Subcutaneous abdominal adipose tissue (tissue), 5 donors: ENCODE data around the gene TLCD3B.

Source experiments
- H3K27ac ChIP-seq: one replicate; pipeline ENCODE4 v1.7.0; 2013; ENCODE audit warnings: low read depth, mild to moderate bottlenecking, inconsistent platforms, low read length, moderate library complexity
- H3K27me3 ChIP-seq, 5 donors: one replicate each; pipeline ENCODE4 v1.7.0; 2013; ENCODE audit warnings: low read length in 5 of 5, inconsistent platforms in 1 of 5; ENCODE audit not compliant: control insufficient read depth in 5 of 5, insufficient read depth in 4 of 5
- H3K36me3 ChIP-seq, 5 donors: one replicate each; pipeline ENCODE4 v1.7.0; 2013; ENCODE audit warnings: low read length in 5 of 5; ENCODE audit not compliant: control insufficient read depth in 5 of 5, insufficient read depth in 5 of 5
- H3K4me1 ChIP-seq, 5 donors: one replicate each; pipeline ENCODE4 v1.7.0; 2013; ENCODE audit warnings: low read length in 5 of 5, mild to moderate bottlenecking in 3 of 5, moderate library complexity in 1 of 5; ENCODE audit not compliant: control insufficient read depth in 5 of 5, insufficient read depth in 5 of 5
- H3K4me3 ChIP-seq, 5 donors: one replicate each; pipeline ENCODE4 v1.7.0; 2013; ENCODE audit warnings: low read length in 5 of 5, low read depth in 1 of 5
- H3K9ac ChIP-seq, 5 donors: one replicate each; pipeline ENCODE4 v1.7.0; 2013; ENCODE audit warnings: low read length in 5 of 5, mild to moderate bottlenecking in 4 of 5, moderate library complexity in 3 of 5
- H3K9me3 ChIP-seq, 5 donors: one replicate each; pipeline ENCODE4 v1.7.0; 2013; ENCODE audit warnings: low read length in 5 of 5; ENCODE audit not compliant: control insufficient read depth in 5 of 5
- donor health status: healthy.
- donor health status: healthy.
- donor health status: healthy.
- donor health status: healthy.
- donor health status: healthy.

Gene TLCD3B

GRCh38 chr16:30006659-30007377, 24.3 kb downstream of the TLCD3B start:
- Histone ChIP-seq H3K9ac (no peak overlapping the region), H3K4me1 (peaks cover 0 to 25% (median 14%) of the 10 kb centered on the region in 5 donors), H3K27ac (no peak overlapping the region), H3K4me3 (no peak overlapping the region), H3K9me3 (no peaks in the 10 kb centered on the region), H3K36me3 (peaks cover 0 to 22% (median 18%) of the 10 kb centered on the region in 5 donors), H3K27me3 (peaks cover 21 to 32% (median 30%) of the 10 kb centered on the region in 5 donors)

- no peak overlapping the region for H3K27ac ChIP-seq
- H3K4me1 ChIP-seq: peaks cover 0 to 22% (median 12%) of the 10 kb centered on the region in 5 donors
- peaks cover 0 to 28% (median 20%) of the 10 kb centered on the region in 5 donors for H3K36me3 ChIP-seq
- no peaks in the 10 kb centered on the region for H3K9me3 ChIP-seq
- H3K4me3 ChIP-seq: no peak overlapping the region
- H3K9ac ChIP-seq: no peak overlapping the region
- H3K27me3 ChIP-seq: peaks cover 18 to 29% (median 26%) of the 10 kb centered on the region in 5 donors
These were observed 25.0 kb downstream of the TLCD3B start for GRCh38 chr16:30006095-30006473.

GRCh38 chr16:30005341-30006094, 25.6 kb downstream of the TLCD3B start:
- no peak overlapping the region for H3K27ac ChIP-seq
- H3K36me3 ChIP-seq: peaks cover 0 to 33% (median 25%) of the 10 kb centered on the region in 5 donors
- peak overlapping the region in 2 of 5 donors; percentile 21 to 39 for H3K4me3 ChIP-seq
- no peaks in the 10 kb centered on the region for H3K9me3 ChIP-seq
- H3K9ac ChIP-seq: no peak overlapping the region
- peaks cover 17 to 26% (median 24%) of the 10 kb centered on the region in 5 donors for H3K27me3 ChIP-seq
- H3K4me1 ChIP-seq: peaks cover 0 to 18% (median 8%) of the 10 kb centered on the region in 5 donors

GRCh38 chr16:30004811-30005242, 26.2 kb downstream of the TLCD3B start:
- Histone ChIP-seq H3K4me3 (no peak overlapping the region), H3K27me3 (peaks cover 10 to 19% (median 17%) of the 10 kb centered on the region in 5 donors), H3K9ac (no peak overlapping the region), H3K9me3 (no peaks in the 10 kb centered on the region), H3K4me1 (peaks cover 0 to 15% (median 4%) of the 10 kb centered on the region in 5 donors), H3K36me3 (peaks cover 0 to 40% (median 30%) of the 10 kb centered on the region in 5 donors), H3K27ac (no peak overlapping the region)

- Histone ChIP-seq H3K9ac (no peak overlapping the region), H3K4me1 (peaks cover 0 to 15% (median 4%) of the 10 kb centered on the region in 5 donors), H3K27me3 (peaks cover 6 to 15% (median 13%) of the 10 kb centered on the region in 5 donors), H3K4me3 (no peak overlapping the region), H3K36me3 (peaks cover 0 to 44% (median 31%) of the 10 kb centered on the region in 5 donors), H3K9me3 (no peaks in the 10 kb centered on the region), H3K27ac (no peak overlapping the region)
These were observed 26.7 kb downstream of the TLCD3B start for GRCh38 chr16:30004424-30004776.

- Histone ChIP-seq H3K36me3 (peaks cover 0 to 49% (median 33%) of the 10 kb centered on the region in 5 donors), H3K4me1 (peaks cover 0 to 15% (median 4%) of the 10 kb centered on the region in 5 donors), H3K27ac (no peak overlapping the region), H3K4me3 (no peak overlapping the region), H3K9me3 (no peaks in the 10 kb centered on the region), H3K9ac (no peak overlapping the region), H3K27me3 (peaks cover 3 to 10% (median 8%) of the 10 kb centered on the region in 5 donors)
These were observed 27.2 kb downstream of the TLCD3B start for GRCh38 chr16:30003670-30004423.

GRCh38 chr16:30002614-30003346, 28.3 kb downstream of the TLCD3B start:
- Histone ChIP-seq H3K27ac (no peak overlapping the region), H3K9ac (no peak overlapping the region), H3K4me3 (no peak overlapping the region), H3K9me3 (no peaks in the 10 kb centered on the region), H3K4me1 (peaks cover 0 to 15% (median 4%) of the 10 kb centered on the region in 5 donors), H3K27me3 (peaks cover 2 to 6% (median 4%) of the 10 kb centered on the region in 5 donors), H3K36me3 (peaks cover 0 to 51% (median 33%) of the 10 kb centered on the region in 5 donors)

GRCh38 chr16:30000735-30001631, 30.1 kb downstream of the TLCD3B start:
- no peaks in the 10 kb centered on the region for H3K27me3 ChIP-seq
- peaks cover 0 to 55% (median 33%) of the 10 kb centered on the region in 5 donors for H3K36me3 ChIP-seq
- peaks cover 5 to 25% (median 14%) of the 10 kb centered on the region in 5 donors for H3K4me1 ChIP-seq
- H3K4me3 ChIP-seq: no peak overlapping the region
- H3K9me3 ChIP-seq: no peaks in the 10 kb centered on the region
- H3K9ac ChIP-seq: no peak overlapping the region
- no peak overlapping the region for H3K27ac ChIP-seq
